Measurements from ENCODE around the gene NSD1.
"Not testable (repeated sequence)": the region's sequence is repeated elsewhere in the genome, so short reads cannot be mapped to it uniquely, and the experiment has no call there.

The NSD1 gene

DNA sequence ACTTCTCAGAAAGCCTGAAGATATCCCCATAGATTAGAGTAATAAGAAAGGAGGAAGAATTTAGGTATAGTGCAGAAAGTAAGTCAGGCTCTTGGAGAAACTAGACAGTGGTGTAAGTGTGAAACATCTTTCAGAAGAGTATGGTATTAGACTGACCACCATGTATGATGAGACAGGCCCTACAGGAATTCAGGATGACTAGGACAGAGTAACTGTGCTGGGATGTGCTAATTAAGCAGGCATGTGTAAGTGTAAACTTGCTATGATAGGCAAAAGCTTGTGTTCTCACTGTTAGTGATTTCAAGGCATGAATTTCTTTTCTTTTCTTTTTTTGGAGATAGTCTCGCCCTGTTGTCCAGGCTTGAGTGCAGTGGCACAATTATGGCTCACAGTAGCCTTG lies 99.2 kb downstream of the NSD1 start:
- DNase-seq = no peak

DNA sequence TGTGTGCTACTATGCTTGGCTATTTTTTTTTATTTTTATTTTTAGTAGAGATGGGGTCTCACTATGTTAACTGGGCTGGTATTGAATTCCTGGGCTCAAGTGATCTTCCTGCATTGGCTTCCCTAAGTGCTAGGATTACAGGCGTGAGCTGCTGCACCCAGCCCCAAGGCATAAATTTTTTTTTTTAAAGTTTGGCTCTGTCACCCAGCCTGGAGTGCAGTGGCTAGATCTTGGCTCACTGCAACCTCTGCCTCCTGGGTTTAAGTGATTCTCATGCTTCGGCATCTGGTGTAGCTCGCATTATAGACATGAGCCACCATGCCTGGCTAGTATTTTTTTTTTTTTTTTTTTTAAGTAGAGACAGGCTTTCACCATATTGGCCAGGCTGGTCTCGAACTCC lies 99.6 kb downstream of the NSD1 start:
- DNase-seq = no peak

- DNase-seq = no peak
Observed at GRCh38 chr5:177233802-177234201, 100.2 kb downstream of the NSD1 start.

GRCh38 chr5:177234841-177235240 lies 101.3 kb downstream of the NSD1 start:
- no peak for DNase-seq

- no peak for DNase-seq
Observed at GRCh38 chr5:177241768-177242167, 108.2 kb downstream of the NSD1 start.

GRCh38 chr5:177242304-177242703 lies 108.7 kb downstream of the NSD1 start:
- DNase-seq = no peak

DNA sequence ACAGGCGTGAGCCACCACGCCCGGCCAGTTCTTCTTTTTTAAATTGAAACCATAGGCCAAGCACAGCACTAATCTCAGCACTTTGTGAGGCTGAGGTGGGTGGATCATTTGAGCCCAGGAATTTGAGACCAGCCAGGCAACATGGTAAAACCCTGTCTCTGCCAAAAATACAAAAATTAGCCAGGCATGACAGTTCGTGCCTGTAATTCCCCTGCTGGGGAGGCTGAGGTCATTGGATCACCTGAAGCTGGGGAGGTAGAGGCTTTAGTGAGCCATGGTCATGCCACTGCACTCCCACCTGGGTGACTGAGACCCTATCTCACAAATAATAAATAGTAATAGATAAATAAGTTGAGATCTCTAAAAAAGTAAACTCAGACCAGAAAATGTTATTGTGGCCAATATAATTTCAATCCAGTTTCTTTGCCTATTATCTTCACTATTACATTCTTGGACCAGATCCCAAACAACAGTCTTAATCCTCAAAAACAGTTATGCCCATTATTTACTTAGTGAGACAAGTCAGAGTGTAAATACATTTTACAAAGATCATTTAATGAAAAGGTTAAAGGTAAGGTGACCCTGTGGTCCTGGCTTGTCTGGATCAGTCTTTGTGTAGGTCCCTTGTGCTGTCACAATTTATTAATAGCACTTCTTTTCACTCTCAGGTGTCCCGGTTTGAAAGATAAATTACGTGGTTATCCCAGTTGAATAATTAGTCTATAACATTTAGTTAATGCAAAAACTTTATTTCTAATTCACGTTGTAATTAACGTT lies 116.4 kb downstream of the NSD1 start:
- DNase-seq = no peak

DNA sequence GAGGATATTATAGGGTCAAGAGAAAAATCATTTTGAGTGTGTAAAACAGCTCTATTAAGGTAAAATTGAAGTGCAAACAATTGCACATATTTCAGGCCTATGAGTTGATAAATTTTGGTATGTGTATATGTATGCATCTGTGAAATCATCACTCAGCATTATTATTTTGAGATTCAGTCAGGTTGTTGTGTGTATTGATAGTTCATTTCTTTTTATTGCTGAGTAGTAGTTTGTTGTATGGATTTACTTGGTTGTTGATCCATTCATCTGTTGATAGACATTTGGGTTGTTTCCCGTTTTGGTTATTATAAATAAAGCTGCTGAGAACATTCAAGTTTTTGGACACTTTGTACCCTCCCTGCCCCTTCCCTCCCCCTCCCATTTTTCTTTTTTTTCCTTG lies 119.7 kb downstream of the NSD1 start:
- no peak for DNase-seq

GRCh38 chr5:177256296-177256695 lies 122.7 kb downstream of the NSD1 start:
- DNase-seq = no peak

- not testable (repeated sequence) for DNase-seq
Observed at GRCh38 chr5:177258711-177259110, 125.1 kb downstream of the NSD1 start.

GRCh38 chr5:177260961-177261360 lies 127.4 kb downstream of the NSD1 start:
- DNase-seq = no peak

GRCh38 chr5:177261510-177261909 lies 127.9 kb downstream of the NSD1 start:
- no peak for DNase-seq

DNA sequence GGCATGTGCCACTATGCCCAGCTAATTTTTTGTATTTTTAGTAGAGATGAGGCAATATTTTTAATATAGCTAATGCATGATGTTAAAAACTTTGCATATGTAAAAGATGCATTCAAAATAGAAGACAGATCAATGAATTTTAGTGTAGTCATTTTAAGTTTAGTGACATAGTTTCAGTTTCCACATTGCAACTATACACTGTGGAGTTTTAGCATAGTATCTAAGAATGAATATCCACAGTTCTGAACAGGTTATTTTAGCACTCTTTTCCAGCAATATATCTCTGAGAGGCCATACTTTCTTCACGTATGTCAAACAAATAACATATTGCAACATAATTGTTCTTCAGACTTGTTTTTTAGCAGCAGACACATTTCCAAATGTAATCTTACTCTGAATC lies 130.6 kb downstream of the NSD1 start:
- DNase-seq = no peak

GRCh38 chr5:177265395-177265794 lies 131.8 kb downstream of the NSD1 start:
- DNase-seq = no peak

DNA sequence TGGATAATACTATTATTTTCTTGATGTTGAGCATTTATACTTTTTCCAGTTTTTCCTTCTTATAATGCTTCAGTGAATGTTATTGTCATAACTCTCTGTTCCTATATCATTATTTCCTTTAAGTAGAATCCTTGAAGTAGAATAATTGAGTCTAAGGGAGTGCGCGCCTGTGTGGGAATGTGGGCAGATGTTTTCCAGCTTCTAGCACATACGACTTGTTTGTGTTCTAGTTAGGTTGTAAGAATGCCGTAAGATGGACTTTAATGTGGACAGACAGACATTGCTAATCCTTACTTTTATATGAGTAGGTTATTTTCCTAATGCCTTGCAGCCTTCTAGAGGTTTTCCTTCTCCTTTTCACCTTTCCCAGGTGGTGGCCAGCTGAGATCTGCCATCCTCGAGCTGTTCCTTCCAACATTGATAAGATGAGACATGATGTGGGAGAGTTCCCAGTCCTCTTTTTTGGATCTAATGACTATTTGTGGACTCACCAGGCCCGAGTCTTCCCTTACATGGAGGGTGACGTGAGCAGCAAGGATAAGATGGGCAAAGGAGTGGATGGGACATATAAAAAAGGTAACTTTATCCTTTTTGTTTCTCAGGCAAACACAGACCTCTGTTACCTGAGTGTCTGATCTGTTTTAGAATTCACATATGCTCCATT lies 135.8 kb downstream of the NSD1 start:
- DNase-seq = no peak

DNA sequence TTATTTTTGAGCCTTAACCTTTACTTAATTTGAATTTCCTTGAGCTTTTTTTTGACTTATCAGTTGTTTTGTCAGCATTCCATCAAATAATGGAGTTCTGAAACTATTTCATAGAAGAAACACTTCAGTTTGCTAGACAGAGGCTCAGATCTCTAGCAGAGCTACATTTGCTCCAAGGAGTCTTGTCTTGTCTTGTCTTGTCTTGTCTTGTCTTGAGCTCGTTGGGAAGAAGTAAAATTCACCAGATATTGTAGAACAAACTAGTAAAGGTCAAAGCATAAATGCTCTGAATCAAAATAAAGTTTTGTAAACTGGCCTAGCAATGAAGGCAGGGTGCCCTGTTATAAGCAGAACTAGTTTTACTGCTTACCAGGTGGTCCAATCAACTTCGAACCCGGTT lies 136.4 kb downstream of the NSD1 start:
- DNase-seq = no peak

DNA sequence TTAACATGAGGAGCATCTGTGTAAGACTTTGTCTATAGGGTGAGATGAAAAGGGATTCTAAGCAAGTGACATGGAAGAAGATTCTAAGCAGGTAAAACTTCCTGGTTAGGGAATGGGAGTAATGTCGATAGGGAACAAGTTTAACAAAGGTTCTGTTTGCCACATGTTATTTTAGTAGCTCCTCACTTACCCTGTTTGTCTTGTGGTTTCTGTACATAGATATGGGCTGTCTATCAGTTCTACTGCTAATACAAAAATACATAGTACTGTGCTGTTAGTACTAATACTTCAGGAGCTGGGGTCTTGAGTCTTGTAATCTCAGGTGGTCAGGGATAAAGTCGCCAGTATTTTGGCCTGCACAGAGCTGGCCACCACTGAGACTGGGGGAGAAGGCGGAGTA lies 137.1 kb downstream of the NSD1 start:
- no peak for DNase-seq

DNA sequence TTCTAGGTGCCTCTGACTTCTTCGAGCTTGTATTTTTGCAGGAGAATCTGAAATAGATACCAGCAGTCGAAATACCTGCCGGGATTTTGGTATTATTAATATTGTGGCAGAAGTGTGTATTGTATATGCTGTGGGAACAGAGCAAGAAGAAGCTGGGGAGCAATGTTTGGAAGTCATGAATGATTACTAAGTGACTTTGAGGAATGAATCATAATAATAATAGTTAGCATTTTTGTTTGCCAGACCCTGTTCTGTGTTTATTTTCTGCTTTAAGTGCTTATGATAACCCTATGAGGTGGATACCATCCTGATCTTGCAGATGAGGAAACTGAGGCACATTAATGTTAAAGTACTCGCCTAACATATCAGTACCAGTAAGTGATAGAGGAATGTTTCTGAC lies 137.5 kb downstream of the NSD1 start:
- DNase-seq = no peak

- DNase-seq = no peak
Observed at GRCh38 chr5:177275883-177276282, 142.3 kb downstream of the NSD1 start.

GRCh38 chr5:177276886-177277285 lies 143.3 kb downstream of the NSD1 start:
- no peak for DNase-seq

DNA sequence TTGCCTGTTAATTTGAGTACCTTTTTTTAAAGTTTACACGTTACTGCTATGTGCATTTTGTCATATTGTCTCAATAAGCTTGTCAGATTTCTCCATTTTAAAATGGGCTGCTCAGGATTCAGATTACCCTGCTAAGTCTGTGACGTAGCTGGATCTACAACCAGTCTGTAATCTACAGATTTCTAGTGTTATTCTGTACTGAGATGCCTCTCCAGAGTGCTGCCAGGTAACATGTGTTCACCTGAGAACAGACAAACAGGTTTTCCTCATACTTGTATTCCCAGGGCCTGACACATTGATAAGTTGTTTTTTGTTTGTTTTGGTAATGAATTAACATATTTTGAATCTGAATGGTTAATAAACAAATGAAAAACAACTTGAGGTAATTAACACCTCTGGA lies 154.6 kb downstream of the NSD1 start:
- DNase-seq = no peak

- no peak for DNase-seq
Observed at GRCh38 chr5:177290816-177291596, 157.4 kb downstream of the NSD1 start.

DNA sequence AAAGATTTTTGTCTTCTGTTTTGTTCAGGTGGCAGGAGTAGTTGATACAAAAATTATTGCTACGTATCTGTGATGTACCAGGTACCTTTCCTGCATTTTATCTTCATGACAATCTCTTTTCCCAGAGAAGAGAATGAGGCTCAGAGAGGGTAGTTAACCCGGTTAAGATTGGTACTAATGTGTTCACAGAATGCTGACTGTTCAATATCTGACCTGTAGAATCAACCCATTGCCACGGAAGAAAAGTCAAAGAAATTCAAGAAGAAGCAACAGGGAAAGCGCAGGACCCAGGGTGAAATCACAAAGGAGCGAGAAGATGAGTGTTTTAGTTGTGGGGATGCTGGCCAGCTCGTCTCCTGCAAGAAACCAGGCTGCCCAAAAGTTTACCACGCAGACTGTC lies 158.2 kb downstream of the NSD1 start:
- no peak for DNase-seq
